WTC11 (cell line): ENCODE results near the gene C6orf132. TPM values are rescaled to one million over a fixed set of nuclear protein-coding genes. Genes with fewer than 3 reads are reported as not detected.

Experiments
- ATAC-seq: fragments of 200-7000 bp; cut with Tn5 transposase; 2 replicates; pipeline ENCODE4 v1.10.0; 2021; ENCODE audit warnings: mild to moderate bottlenecking, moderate library complexity
- CTCF ChIA-PET: fragments of 300-600 bp; sonication (Branson Sonifier 250); formaldehyde crosslinking; loops from one replicate; lab custom pipeline; 2021; ENCODE audit warnings: antibody characterized with exemption; lab: Charles Lee
- POLR2A ChIA-PET: fragments of 350-600 bp; sonication (Branson Sonifier 250); formaldehyde crosslinking; loops from one replicate; lab custom pipeline; 2021; ENCODE audit warnings: antibody characterized with exemption; lab: Charles Lee
- DNase-seq: peaks from one replicate; pipeline ENCODE4 v3.0.0; 2021; ENCODE audit warnings: low spot score
- H3K27ac Mint-ChIP-seq: 2 replicates; pipeline ENCODE4 v1.8.0; 2021; ENCODE audit warnings: mixed read lengths
- H3K27me3 Mint-ChIP-seq: 2 replicates; pipeline ENCODE4 v1.8.0; 2021; ENCODE audit warnings: low read depth, mild to moderate bottlenecking, moderate library complexity, mixed read lengths
- H3K36me3 Mint-ChIP-seq: 2 replicates; pipeline ENCODE4 v1.8.0; 2021; ENCODE audit warnings: mixed read lengths
- H3K4me1 Mint-ChIP-seq: 2 replicates; pipeline ENCODE4 v1.8.0; 2022; ENCODE audit warnings: mixed read lengths
- H3K4me3 Mint-ChIP-seq: 2 replicates; pipeline ENCODE4 v1.8.0; 2021; ENCODE audit warnings: mild to moderate bottlenecking, moderate library complexity, mixed read lengths
- H3K9me3 Mint-ChIP-seq: 2 replicates; pipeline ENCODE4 v1.8.0; 2021; ENCODE audit warnings: mixed read lengths
- ELF4 ChIP-seq: sonication (generic); formaldehyde crosslinking; IDR thresholded peaks from 2 replicates; pipeline ENCODE4 v1.8.1; 2022; ENCODE audit warnings: low read depth, mild to moderate bottlenecking, moderate library complexity, missing genetic modification reagents
- GRHL2 ChIP-seq: fragments of 250-450 bp; sonication (Bioruptor Pico); IDR thresholded peaks from 2 replicates; pipeline ENCODE4 v1.8.0; 2022; ENCODE audit warnings: mild to moderate bottlenecking, moderate library complexity; ENCODE audit not compliant: insufficient replicate concordance, severe bottlenecking
- KAT7 ChIP-seq: sonication (generic); formaldehyde crosslinking; IDR thresholded peaks from 2 replicates; pipeline ENCODE4 v1.8.1; 2023; ENCODE audit warnings: missing genetic modification reagents, mild to moderate bottlenecking, borderline replicate concordance
- ZNF121 ChIP-seq: sonication (generic); formaldehyde crosslinking; IDR thresholded peaks from 2 replicates; pipeline ENCODE4 v1.8.0; 2023; ENCODE audit warnings: missing genetic modification reagents
- ZNF416 ChIP-seq: fragments of 250-450 bp; sonication (Bioruptor Pico); IDR thresholded peaks from 2 replicates; pipeline ENCODE4 v1.9.0; 2021; ENCODE audit warnings: mild to moderate bottlenecking, inconsistent platforms
- total RNA-seq: library from RNA; stranded (reverse); gene quantifications from 3 replicates; pipeline ENCODE4 v1.2.3, GENCODE V29; 2021
- TF ChIP-seq, protein P1 (sequence below): sonication (generic); formaldehyde crosslinking; IDR thresholded peaks from 2 replicates; pipeline ENCODE4 v1.8.0; 2023; ENCODE audit warnings: missing genetic modification reagents
- TF ChIP-seq, protein P2 (sequence below): fragments of 250-450 bp; sonication (Bioruptor Pico); IDR thresholded peaks from 2 replicates; pipeline ENCODE4 v1.9.0; 2021; ENCODE audit warnings: mild to moderate bottlenecking
- TF ChIP-seq, protein P3 (sequence below): sonication (generic); formaldehyde crosslinking; IDR thresholded peaks from 2 replicates; pipeline ENCODE4 v1.8.1; 2023; ENCODE audit warnings: mild to moderate bottlenecking, missing genetic modification reagents, moderate library complexity
- TF ChIP-seq, protein P4 (sequence below): fragments of 250-450 bp; sonication (Bioruptor Pico); IDR thresholded peaks from 2 replicates; pipeline ENCODE4 v1.9.0; 2021; ENCODE audit warnings: mild to moderate bottlenecking
- TF ChIP-seq, protein P5 (sequence below): fragments of 250-450 bp; sonication (Bioruptor Pico); IDR thresholded peaks from 2 replicates; pipeline ENCODE4 v2.1.2; 2022; ENCODE audit warnings: mild to moderate bottlenecking, moderate library complexity
- TF ChIP-seq, protein P6 (sequence below): sonication (generic); formaldehyde crosslinking; IDR thresholded peaks from 2 replicates; pipeline ENCODE4 v1.8.0; 2022; ENCODE audit warnings: mild to moderate bottlenecking, missing genetic modification reagents
- TF ChIP-seq, protein P7 (sequence below): sonication (generic); formaldehyde crosslinking; IDR thresholded peaks from 2 replicates; pipeline ENCODE4 v1.8.1; 2023; ENCODE audit warnings: mild to moderate bottlenecking, missing genetic modification reagents, moderate library complexity
- TF ChIP-seq, protein P8 (sequence below): sonication (generic); formaldehyde crosslinking; conservative IDR thresholded peaks from 2 replicates; pipeline ENCODE4 v1.8.1; 2022; ENCODE audit warnings: mild to moderate bottlenecking, missing genetic modification reagents
- TF ChIP-seq, protein P9 (sequence below): sonication (generic); formaldehyde crosslinking; IDR thresholded peaks from 2 replicates; pipeline ENCODE4 v1.8.0; 2022; ENCODE audit warnings: mild to moderate bottlenecking, missing genetic modification reagents

Gene C6orf132
- total RNA-seq, 1 experiment from 2014 or later, result 52.6 TPM

DNA sequence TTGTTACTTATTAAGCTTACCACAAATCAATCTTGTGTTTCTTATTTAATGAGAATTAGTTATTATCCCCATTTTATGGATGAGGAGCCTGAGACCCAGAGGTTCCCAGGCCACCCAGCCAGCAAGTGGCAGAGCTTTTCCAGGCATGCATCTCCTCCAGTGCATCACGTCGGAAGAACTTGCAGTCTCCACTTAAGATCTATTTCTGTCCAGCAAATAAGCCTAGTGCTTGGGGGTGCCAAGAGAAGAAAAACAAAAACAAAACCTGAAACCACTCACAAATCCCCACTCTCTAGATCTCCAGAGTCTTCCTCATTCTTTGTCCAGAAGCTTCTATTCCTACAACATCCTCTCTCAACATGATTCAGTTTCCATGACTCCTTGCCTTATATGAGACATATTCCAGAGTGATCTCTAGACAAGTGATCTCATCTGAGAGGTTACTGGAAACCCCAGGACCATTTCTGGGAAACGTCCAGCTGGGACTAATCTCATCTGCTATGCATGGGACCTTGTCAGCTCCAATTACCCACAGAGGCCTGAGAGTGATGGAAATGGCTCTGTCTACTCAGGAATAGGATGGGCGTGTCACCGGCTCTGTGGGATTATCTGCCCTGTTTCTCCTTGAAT lies 48.2 kb upstream of the C6orf132 start (continued):
- TF ChIP-seq, protein P1, sequence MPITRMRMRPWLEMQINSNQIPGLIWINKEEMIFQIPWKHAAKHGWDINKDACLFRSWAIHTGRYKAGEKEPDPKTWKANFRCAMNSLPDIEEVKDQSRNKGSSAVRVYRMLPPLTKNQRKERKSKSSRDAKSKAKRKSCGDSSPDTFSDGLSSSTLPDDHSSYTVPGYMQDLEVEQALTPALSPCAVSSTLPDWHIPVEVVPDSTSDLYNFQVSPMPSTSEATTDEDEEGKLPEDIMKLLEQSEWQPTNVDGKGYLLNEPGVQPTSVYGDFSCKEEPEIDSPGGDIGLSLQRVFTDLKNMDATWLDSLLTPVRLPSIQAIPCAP (CRISPR knock-in tag), result no peak
- TF ChIP-seq, protein P2, sequence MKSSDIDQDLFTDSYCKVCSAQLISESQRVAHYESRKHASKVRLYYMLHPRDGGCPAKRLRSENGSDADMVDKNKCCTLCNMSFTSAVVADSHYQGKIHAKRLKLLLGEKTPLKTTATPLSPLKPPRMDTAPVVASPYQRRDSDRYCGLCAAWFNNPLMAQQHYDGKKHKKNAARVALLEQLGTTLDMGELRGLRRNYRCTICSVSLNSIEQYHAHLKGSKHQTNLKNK (CRISPR knock-in tag), result no peak
- TF ChIP-seq KAT7 (CRISPR knock-in tag) (no peak), ELF4 (CRISPR knock-in tag) (no peak), ZNF416 (CRISPR knock-in tag) (no peak)
- TF ChIP-seq, protein P3, sequence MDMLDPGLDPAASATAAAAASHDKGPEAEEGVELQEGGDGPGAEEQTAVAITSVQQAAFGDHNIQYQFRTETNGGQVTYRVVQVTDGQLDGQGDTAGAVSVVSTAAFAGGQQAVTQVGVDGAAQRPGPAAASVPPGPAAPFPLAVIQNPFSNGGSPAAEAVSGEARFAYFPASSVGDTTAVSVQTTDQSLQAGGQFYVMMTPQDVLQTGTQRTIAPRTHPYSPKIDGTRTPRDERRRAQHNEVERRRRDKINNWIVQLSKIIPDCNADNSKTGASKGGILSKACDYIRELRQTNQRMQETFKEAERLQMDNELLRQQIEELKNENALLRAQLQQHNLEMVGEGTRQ (CRISPR knock-in tag), result no peak
- TF ChIP-seq, protein P4, sequence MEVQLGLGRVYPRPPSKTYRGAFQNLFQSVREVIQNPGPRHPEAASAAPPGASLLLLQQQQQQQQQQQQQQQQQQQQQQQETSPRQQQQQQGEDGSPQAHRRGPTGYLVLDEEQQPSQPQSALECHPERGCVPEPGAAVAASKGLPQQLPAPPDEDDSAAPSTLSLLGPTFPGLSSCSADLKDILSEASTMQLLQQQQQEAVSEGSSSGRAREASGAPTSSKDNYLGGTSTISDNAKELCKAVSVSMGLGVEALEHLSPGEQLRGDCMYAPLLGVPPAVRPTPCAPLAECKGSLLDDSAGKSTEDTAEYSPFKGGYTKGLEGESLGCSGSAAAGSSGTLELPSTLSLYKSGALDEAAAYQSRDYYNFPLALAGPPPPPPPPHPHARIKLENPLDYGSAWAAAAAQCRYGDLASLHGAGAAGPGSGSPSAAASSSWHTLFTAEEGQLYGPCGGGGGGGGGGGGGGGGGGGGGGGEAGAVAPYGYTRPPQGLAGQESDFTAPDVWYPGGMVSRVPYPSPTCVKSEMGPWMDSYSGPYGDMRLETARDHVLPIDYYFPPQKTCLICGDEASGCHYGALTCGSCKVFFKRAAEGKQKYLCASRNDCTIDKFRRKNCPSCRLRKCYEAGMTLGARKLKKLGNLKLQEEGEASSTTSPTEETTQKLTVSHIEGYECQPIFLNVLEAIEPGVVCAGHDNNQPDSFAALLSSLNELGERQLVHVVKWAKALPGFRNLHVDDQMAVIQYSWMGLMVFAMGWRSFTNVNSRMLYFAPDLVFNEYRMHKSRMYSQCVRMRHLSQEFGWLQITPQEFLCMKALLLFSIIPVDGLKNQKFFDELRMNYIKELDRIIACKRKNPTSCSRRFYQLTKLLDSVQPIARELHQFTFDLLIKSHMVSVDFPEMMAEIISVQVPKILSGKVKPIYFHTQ, result no peak
- TF ChIP-seq, protein P5, sequence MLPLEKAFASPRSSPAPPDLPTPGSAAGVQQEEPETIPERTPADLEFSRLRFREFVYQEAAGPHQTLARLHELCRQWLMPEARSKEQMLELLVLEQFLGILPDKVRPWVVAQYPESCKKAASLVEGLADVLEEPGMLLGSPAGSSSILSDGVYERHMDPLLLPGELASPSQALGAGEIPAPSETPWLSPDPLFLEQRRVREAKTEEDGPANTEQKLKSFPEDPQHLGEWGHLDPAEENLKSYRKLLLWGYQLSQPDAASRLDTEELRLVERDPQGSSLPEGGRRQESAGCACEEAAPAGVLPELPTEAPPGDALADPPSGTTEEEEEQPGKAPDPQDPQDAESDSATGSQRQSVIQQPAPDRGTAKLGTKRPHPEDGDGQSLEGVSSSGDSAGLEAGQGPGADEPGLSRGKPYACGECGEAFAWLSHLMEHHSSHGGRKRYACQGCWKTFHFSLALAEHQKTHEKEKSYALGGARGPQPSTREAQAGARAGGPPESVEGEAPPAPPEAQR (CRISPR knock-in tag), result no peak
- TF ChIP-seq, protein P6, sequence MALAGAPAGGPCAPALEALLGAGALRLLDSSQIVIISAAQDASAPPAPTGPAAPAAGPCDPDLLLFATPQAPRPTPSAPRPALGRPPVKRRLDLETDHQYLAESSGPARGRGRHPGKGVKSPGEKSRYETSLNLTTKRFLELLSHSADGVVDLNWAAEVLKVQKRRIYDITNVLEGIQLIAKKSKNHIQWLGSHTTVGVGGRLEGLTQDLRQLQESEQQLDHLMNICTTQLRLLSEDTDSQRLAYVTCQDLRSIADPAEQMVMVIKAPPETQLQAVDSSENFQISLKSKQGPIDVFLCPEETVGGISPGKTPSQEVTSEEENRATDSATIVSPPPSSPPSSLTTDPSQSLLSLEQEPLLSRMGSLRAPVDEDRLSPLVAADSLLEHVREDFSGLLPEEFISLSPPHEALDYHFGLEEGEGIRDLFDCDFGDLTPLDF, result no peak

DNA sequence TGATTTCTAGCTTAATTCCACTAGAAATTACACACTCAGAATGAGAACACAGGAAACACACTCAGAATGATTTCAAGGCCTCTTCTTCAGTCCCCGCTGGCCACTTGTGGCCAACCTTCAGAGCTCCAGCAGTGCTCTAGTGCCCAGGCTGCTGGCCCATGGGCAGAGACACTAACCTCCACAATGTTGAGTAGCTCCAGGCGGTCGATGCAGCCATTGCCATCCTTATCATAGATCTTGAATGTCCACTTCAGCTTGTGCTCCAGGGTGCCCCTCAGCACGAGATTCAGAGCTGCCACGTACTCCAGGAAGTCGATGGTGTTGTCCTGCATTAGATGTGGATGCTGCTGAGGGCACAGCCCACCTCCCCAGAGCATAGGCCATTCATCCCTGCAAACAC lies 46.0 kb upstream of the C6orf132 start:
- CTCF ChIA-PET, result interaction anchor here (1.2 to 4.4 kb wide), 6 partner anchors 14 to 375 kb away, joined by 3 to 22 read pairs (median 5); partner anchors contain the start of gene UBR2
- POLR2A ChIA-PET, result interaction anchor here (0.6 kb wide), 1 partner anchor 357 kb away, joined by 3 read pairs; no protein-coding TSS in a partner anchor
- ATAC-seq (no peak), DNase-seq (no peak)
- peaks cover 32% of the 10 kb centered on the region for H3K4me1 Mint-ChIP-seq
- H3K27ac Mint-ChIP-seq, result no peak overlapping the region
- H3K4me3 Mint-ChIP-seq, result no peak overlapping the region
- no peaks in the 10 kb centered on the region for H3K9me3 Mint-ChIP-seq
- H3K36me3 Mint-ChIP-seq, result no peaks in the 10 kb centered on the region
- no peaks in the 10 kb centered on the region; the same call in 1 of the 2 replicates for H3K27me3 Mint-ChIP-seq
- no peak for TF ChIP-seq GRHL2
- TF ChIP-seq ZNF121 (CRISPR knock-in tag), result peak; percentile 85; the same call in 1 of the 2 replicates

DNA sequence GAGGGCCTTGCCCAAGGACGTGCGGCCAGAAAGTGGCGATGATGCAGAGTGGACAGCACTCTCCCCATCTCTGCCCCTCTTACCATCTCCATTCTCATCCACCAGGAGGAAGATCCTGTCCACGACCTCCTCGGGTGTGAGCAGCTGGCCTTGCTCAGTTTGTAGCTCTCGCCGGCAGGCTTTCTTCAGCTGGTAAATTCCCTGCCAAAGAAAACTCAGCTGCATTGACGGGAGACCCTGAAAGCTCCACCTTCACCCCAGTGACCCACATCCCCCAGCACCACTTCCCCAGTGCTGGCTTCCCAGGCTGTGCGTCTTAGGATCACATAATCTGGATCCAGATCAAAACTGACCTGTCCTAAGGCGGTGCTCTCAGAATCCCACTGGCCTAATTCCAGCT lies 43.2 kb upstream of the C6orf132 start:
- H3K4me1 Mint-ChIP-seq, result peaks cover 34% of the 10 kb centered on the region
- no peaks in the 10 kb centered on the region; the same call in 1 of the 2 replicates for H3K27me3 Mint-ChIP-seq
- no peak overlapping the region for H3K4me3 Mint-ChIP-seq
- no peak; the same call in 1 of the 2 replicates for ATAC-seq
- ChIA-PET CTCF (interaction anchor here (0.8 to 4.4 kb wide), 10 partner anchors 8 to 362 kb away, joined by 3 to 22 read pairs (median 4); partner anchors contain the start of gene GUCA1A), POLR2A (interaction anchor here (0.6 kb wide), 2 partner anchors 169 to 404 kb away, joined by 3 read pairs; no protein-coding TSS in a partner anchor)
- no peaks in the 10 kb centered on the region for H3K9me3 Mint-ChIP-seq
- no peaks in the 10 kb centered on the region; the same call in 1 of the 2 replicates for H3K36me3 Mint-ChIP-seq
- DNase-seq, result no peak
- no peak overlapping the region for H3K27ac Mint-ChIP-seq
- TF ChIP-seq, protein P7, sequence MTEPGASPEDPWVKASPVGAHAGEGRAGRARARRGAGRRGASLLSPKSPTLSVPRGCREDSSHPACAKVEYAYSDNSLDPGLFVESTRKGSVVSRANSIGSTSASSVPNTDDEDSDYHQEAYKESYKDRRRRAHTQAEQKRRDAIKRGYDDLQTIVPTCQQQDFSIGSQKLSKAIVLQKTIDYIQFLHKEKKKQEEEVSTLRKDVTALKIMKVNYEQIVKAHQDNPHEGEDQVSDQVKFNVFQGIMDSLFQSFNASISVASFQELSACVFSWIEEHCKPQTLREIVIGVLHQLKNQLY (CRISPR knock-in tag), result no peak
- TF ChIP-seq, protein P8, sequence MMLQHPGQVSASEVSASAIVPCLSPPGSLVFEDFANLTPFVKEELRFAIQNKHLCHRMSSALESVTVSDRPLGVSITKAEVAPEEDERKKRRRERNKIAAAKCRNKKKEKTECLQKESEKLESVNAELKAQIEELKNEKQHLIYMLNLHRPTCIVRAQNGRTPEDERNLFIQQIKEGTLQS (CRISPR knock-in tag), result no peak
- TF ChIP-seq, protein P2 (CRISPR knock-in tag), result no peak
- TF ChIP-seq, protein P9, sequence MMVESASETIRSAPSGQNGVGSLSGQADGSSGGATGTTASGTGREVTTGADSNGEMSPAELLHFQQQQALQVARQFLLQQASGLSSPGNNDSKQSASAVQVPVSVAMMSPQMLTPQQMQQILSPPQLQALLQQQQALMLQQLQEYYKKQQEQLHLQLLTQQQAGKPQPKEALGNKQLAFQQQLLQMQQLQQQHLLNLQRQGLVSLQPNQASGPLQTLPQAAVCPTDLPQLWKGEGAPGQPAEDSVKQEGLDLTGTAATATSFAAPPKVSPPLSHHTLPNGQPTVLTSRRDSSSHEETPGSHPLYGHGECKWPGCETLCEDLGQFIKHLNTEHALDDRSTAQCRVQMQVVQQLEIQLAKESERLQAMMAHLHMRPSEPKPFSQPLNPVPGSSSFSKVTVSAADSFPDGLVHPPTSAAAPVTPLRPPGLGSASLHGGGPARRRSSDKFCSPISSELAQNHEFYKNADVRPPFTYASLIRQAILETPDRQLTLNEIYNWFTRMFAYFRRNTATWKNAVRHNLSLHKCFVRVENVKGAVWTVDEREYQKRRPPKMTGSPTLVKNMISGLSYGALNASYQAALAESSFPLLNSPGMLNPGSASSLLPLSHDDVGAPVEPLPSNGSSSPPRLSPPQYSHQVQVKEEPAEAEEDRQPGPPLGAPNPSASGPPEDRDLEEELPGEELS (CRISPR knock-in tag), result no peak
